WTC11 (cell line): ENCODE results near the gene CPT1B. TPM values are rescaled to one million over a fixed set of nuclear protein-coding genes. Genes with fewer than 3 reads are reported as not detected.

Experiments
- ATAC-seq: fragments of 200-7000 bp; cut with Tn5 transposase; 2 replicates; pipeline ENCODE4 v1.10.0; 2021; ENCODE audit warnings: mild to moderate bottlenecking, moderate library complexity
- Bru-seq: library from RNA; stranded (reverse); fragments of 400-500 nt; gene quantifications from one replicate; lab custom pipeline; 2021; lab: Mats Ljungman, UMichigan
- CTCF ChIA-PET: fragments of 300-600 bp; sonication (Branson Sonifier 250); formaldehyde crosslinking; loops from one replicate; lab custom pipeline; 2021; ENCODE audit warnings: antibody characterized with exemption; lab: Charles Lee
- POLR2A ChIA-PET: fragments of 350-600 bp; sonication (Branson Sonifier 250); formaldehyde crosslinking; loops from one replicate; lab custom pipeline; 2021; ENCODE audit warnings: antibody characterized with exemption; lab: Charles Lee
- DNase-seq: peaks from one replicate; pipeline ENCODE4 v3.0.0; 2021; ENCODE audit warnings: low spot score
- H3K27ac Mint-ChIP-seq: 2 replicates; pipeline ENCODE4 v1.8.0; 2021; ENCODE audit warnings: mixed read lengths
- H3K27me3 Mint-ChIP-seq: 2 replicates; pipeline ENCODE4 v1.8.0; 2021; ENCODE audit warnings: low read depth, mild to moderate bottlenecking, moderate library complexity, mixed read lengths
- H3K36me3 Mint-ChIP-seq: 2 replicates; pipeline ENCODE4 v1.8.0; 2021; ENCODE audit warnings: mixed read lengths
- H3K4me1 Mint-ChIP-seq: 2 replicates; pipeline ENCODE4 v1.8.0; 2022; ENCODE audit warnings: mixed read lengths
- H3K4me3 Mint-ChIP-seq: 2 replicates; pipeline ENCODE4 v1.8.0; 2021; ENCODE audit warnings: mild to moderate bottlenecking, moderate library complexity, mixed read lengths
- H3K9me3 Mint-ChIP-seq: 2 replicates; pipeline ENCODE4 v1.8.0; 2021; ENCODE audit warnings: mixed read lengths
- CDX4 ChIP-seq: fragments of 250-450 bp; sonication (Bioruptor Pico); IDR thresholded peaks from 2 replicates; pipeline ENCODE4 v1.9.0; 2021; ENCODE audit warnings: moderate library complexity, mild to moderate bottlenecking, inconsistent platforms, borderline replicate concordance
- EMX1 ChIP-seq: fragments of 250-450 bp; sonication (Bioruptor Pico); IDR thresholded peaks from 2 replicates; pipeline ENCODE4 v1.8.0; 2021; ENCODE audit warnings: mild to moderate bottlenecking
- FOXP1 ChIP-seq: sonication (generic); formaldehyde crosslinking; IDR thresholded peaks from 2 replicates; pipeline ENCODE4 v1.8.0; 2022; ENCODE audit warnings: missing genetic modification reagents, mild to moderate bottlenecking, moderate library complexity, borderline replicate concordance
- GABPB1 ChIP-seq: sonication (generic); formaldehyde crosslinking; IDR thresholded peaks from 2 replicates; pipeline ENCODE4 v1.8.1; 2023; ENCODE audit warnings: mild to moderate bottlenecking, missing genetic modification reagents
- HMGA2 ChIP-seq: fragments of 250-450 bp; sonication (Bioruptor Pico); IDR thresholded peaks from 2 replicates; pipeline ENCODE4 v1.4.0; 2021; ENCODE audit warnings: mild to moderate bottlenecking, moderate library complexity
- IRF2 ChIP-seq: sonication (generic); formaldehyde crosslinking; IDR thresholded peaks from 2 replicates; pipeline ENCODE4 v1.8.0; 2022; ENCODE audit warnings: low read depth, missing genetic modification reagents, borderline replicate concordance
- NFATC4 ChIP-seq: fragments of 250-450 bp; sonication (Bioruptor Pico); IDR thresholded peaks from 2 replicates; pipeline ENCODE4 v1.9.0; 2021; ENCODE audit warnings: mild to moderate bottlenecking
- NFE2L1 ChIP-seq: sonication (generic); formaldehyde crosslinking; IDR thresholded peaks from 2 replicates; pipeline ENCODE4 v1.8.1; 2023; ENCODE audit warnings: missing genetic modification reagents
- NR1H2 ChIP-seq: sonication (generic); formaldehyde crosslinking; IDR thresholded peaks from 2 replicates; pipeline ENCODE4 v1.9.0; 2021; ENCODE audit warnings: mild to moderate bottlenecking, moderate library complexity, missing genetic modification reagents
- PRDM15 ChIP-seq: sonication (generic); formaldehyde crosslinking; IDR thresholded peaks from 2 replicates; pipeline ENCODE4 v1.8.0; 2022; ENCODE audit warnings: missing genetic modification reagents
- SOX15 ChIP-seq: fragments of 250-450 bp; sonication (Bioruptor Pico); IDR thresholded peaks from 2 replicates; pipeline ENCODE4 v1.9.0; 2021; ENCODE audit warnings: mild to moderate bottlenecking
- SP1 ChIP-seq: sonication (generic); formaldehyde crosslinking; conservative IDR thresholded peaks from 2 replicates; pipeline ENCODE4 v1.8.1; 2022; ENCODE audit warnings: missing genetic modification reagents
- TEAD1 ChIP-seq: sonication (generic); formaldehyde crosslinking; IDR thresholded peaks from 2 replicates; pipeline ENCODE4 v1.8.0; 2022; ENCODE audit warnings: mild to moderate bottlenecking, missing genetic modification reagents
- ZBTB21 ChIP-seq: sonication (generic); formaldehyde crosslinking; IDR thresholded peaks from 2 replicates; pipeline ENCODE4 v1.8.1; 2023; ENCODE audit warnings: mild to moderate bottlenecking, missing genetic modification reagents, borderline replicate concordance
- ZNF281 ChIP-seq: sonication (generic); formaldehyde crosslinking; IDR thresholded peaks from 2 replicates; pipeline ENCODE4 v1.8.0; 2023; ENCODE audit warnings: mild to moderate bottlenecking, missing genetic modification reagents
- ZNF416 ChIP-seq: fragments of 250-450 bp; sonication (Bioruptor Pico); IDR thresholded peaks from 2 replicates; pipeline ENCODE4 v1.9.0; 2021; ENCODE audit warnings: mild to moderate bottlenecking, inconsistent platforms
- ZNF512 ChIP-seq: sonication (generic); formaldehyde crosslinking; IDR thresholded peaks from 2 replicates; pipeline ENCODE4 v1.8.1; 2022; ENCODE audit warnings: missing genetic modification reagents, borderline replicate concordance
- long read RNA-seq, 3 experiments: library from RNA in 1 of 3; library from capped mRNA in 1 of 3; library from polyadenylated mRNA in 1 of 3; unstranded in 2 of 3; stranded (forward) in 1 of 3; transcript quantifications; one replicate each; pipeline ENCODE4 v2.0.0, GENCODE V29; 2021
- total RNA-seq: library from RNA; stranded (reverse); gene quantifications from 3 replicates; pipeline ENCODE4 v1.2.3, GENCODE V29; 2021

The CPT1B gene
- total RNA-seq (33.7 to 47.8 TPM (median 47.4 TPM) in 3 replicates), Bru-seq, nascent RNA (percentile 33 among the genes with signal in this experiment)
- long read RNA-seq, experiment 1, partial matches to known transcripts: 1 of 7 reads
- long read RNA-seq, experiment 1, other reads (novel, unspliced or antisense): 5 of 7 reads
- long read RNA-seq, experiment 2, partial matches to known transcripts: 2 of 5 reads
- long read RNA-seq, experiment 2, other reads (novel, unspliced or antisense): 3 of 5 reads
- long read RNA-seq, experiment 3: 0 reads

- no peak for TF ChIP-seq PRDM15 (CRISPR knock-in tag)
- no peak for TF ChIP-seq CDX4 (CRISPR knock-in tag)
- no peak for TF ChIP-seq GABPB1 (CRISPR knock-in tag)
- no peak for TF ChIP-seq ZNF512 (CRISPR knock-in tag)
- TF ChIP-seq NFATC4: no peak
- no peak for TF ChIP-seq TEAD1 (CRISPR knock-in tag)
- TF ChIP-seq IRF2 (CRISPR knock-in tag): no peak
- no peak for TF ChIP-seq NR1H2 (CRISPR knock-in tag)
- no peak for TF ChIP-seq ZBTB21 (CRISPR knock-in tag)
- no peak for TF ChIP-seq SOX15
- TF ChIP-seq EMX1 (CRISPR knock-in tag): no peak
- no peak for TF ChIP-seq SP1 (CRISPR knock-in tag)
- no peak for TF ChIP-seq NFE2L1 (CRISPR knock-in tag)
- no peak for TF ChIP-seq FOXP1 (CRISPR knock-in tag)
- TF ChIP-seq HMGA2 (CRISPR knock-in tag): no peak
- no peak for TF ChIP-seq ZNF416 (CRISPR knock-in tag)
- TF ChIP-seq ZNF281 (CRISPR knock-in tag): no peak
- TF ChIP-seq, all 79 proteins: peak for 0
- peak within 1 kb of the TSS; percentile 68; the same call in 1 of the 2 replicates for H3K27ac Mint-ChIP-seq
- H3K9me3 Mint-ChIP-seq: no peaks in the 10 kb centered on the region
- peaks cover 7% of the 10 kb centered on the region for H3K36me3 Mint-ChIP-seq
- CTCF ChIA-PET: interaction anchor here (0.9 to 5.0 kb wide), 4 partner anchors 15 to 53 kb away, joined by 3 to 25 read pairs (median 4); partner anchors contain the start of genes ARSA, SCO2 and SYCE3
- ATAC-seq: no peak
- no peak within 1 kb of the TSS for H3K4me3 Mint-ChIP-seq
- POLR2A ChIA-PET: no interaction called here
- H3K4me1 Mint-ChIP-seq: 0 out of 2 replicates have a peak, but pooled peaks cover 2% of the 10 kb centered on the region
- H3K27me3 Mint-ChIP-seq: no peaks in the 10 kb centered on the region
- peak; percentile 37 for DNase-seq
Observed at GRCh38 chr22:50577987-50578775, at the start of gene CPT1B. Gene CPT1B, minus strand, starts transcription at chr22:50578427. Its CDS starts 512 bp downstream, at chr22:50577915.
